WTC11 (cell line): ENCODE results near the gene ALDH9A1. TPM values are rescaled to one million over a fixed set of nuclear protein-coding genes. Genes with fewer than 3 reads are reported as not detected.

Source experiments
- ATAC-seq: fragments of 200-7000 bp; cut with Tn5 transposase; 2 replicates; pipeline ENCODE4 v1.10.0; 2021; ENCODE audit warnings: mild to moderate bottlenecking, moderate library complexity
- CTCF ChIA-PET: fragments of 300-600 bp; sonication (Branson Sonifier 250); formaldehyde crosslinking; loops from one replicate; lab custom pipeline; 2021; ENCODE audit warnings: antibody characterized with exemption; lab: Charles Lee
- POLR2A ChIA-PET: fragments of 350-600 bp; sonication (Branson Sonifier 250); formaldehyde crosslinking; loops from one replicate; lab custom pipeline; 2021; ENCODE audit warnings: antibody characterized with exemption; lab: Charles Lee
- DNase-seq: peaks from one replicate; pipeline ENCODE4 v3.0.0; 2021; ENCODE audit warnings: low spot score
- H3K27ac Mint-ChIP-seq: 2 replicates; pipeline ENCODE4 v1.8.0; 2021; ENCODE audit warnings: mixed read lengths
- H3K27me3 Mint-ChIP-seq: 2 replicates; pipeline ENCODE4 v1.8.0; 2021; ENCODE audit warnings: low read depth, mild to moderate bottlenecking, moderate library complexity, mixed read lengths
- H3K36me3 Mint-ChIP-seq: 2 replicates; pipeline ENCODE4 v1.8.0; 2021; ENCODE audit warnings: mixed read lengths
- H3K4me1 Mint-ChIP-seq: 2 replicates; pipeline ENCODE4 v1.8.0; 2022; ENCODE audit warnings: mixed read lengths
- H3K4me3 Mint-ChIP-seq: 2 replicates; pipeline ENCODE4 v1.8.0; 2021; ENCODE audit warnings: mild to moderate bottlenecking, moderate library complexity, mixed read lengths
- H3K9me3 Mint-ChIP-seq: 2 replicates; pipeline ENCODE4 v1.8.0; 2021; ENCODE audit warnings: mixed read lengths
- CREB1 ChIP-seq: sonication (generic); formaldehyde crosslinking; IDR thresholded peaks from 2 replicates; pipeline ENCODE4 v1.8.0; 2023; ENCODE audit warnings: mild to moderate bottlenecking, missing genetic modification reagents
- GTF2I ChIP-seq: fragments of 250-450 bp; sonication (Bioruptor Pico); conservative IDR thresholded peaks from 2 replicates; pipeline ENCODE4 v1.4.0; 2021; ENCODE audit warnings: mild to moderate bottlenecking
- IRF2 ChIP-seq: sonication (generic); formaldehyde crosslinking; IDR thresholded peaks from 2 replicates; pipeline ENCODE4 v1.8.0; 2022; ENCODE audit warnings: low read depth, missing genetic modification reagents, borderline replicate concordance
- JAZF1 ChIP-seq: fragments of 250-450 bp; sonication (Bioruptor Pico); IDR thresholded peaks from 2 replicates; pipeline ENCODE4 v1.9.0; 2021; ENCODE audit warnings: moderate library complexity, mild to moderate bottlenecking, inconsistent platforms
- KAT7 ChIP-seq: sonication (generic); formaldehyde crosslinking; IDR thresholded peaks from 2 replicates; pipeline ENCODE4 v1.8.1; 2023; ENCODE audit warnings: missing genetic modification reagents, mild to moderate bottlenecking, borderline replicate concordance
- MXD4 ChIP-seq: fragments of 250-450 bp; sonication (Bioruptor Pico); IDR thresholded peaks from 2 replicates; pipeline ENCODE4 v1.8.0; 2021; ENCODE audit warnings: mild to moderate bottlenecking, moderate library complexity, borderline replicate concordance
- NR3C1 ChIP-seq: sonication (generic); formaldehyde crosslinking; conservative IDR thresholded peaks from 2 replicates; pipeline ENCODE4 v1.8.1; 2023; ENCODE audit warnings: low read depth, mild to moderate bottlenecking, missing genetic modification reagents
- PRRX2 ChIP-seq: fragments of 250-450 bp; sonication (Bioruptor Pico); IDR thresholded peaks from 2 replicates; pipeline ENCODE4 v1.8.0; 2021; ENCODE audit warnings: mild to moderate bottlenecking
- SMAD3 ChIP-seq: sonication (generic); formaldehyde crosslinking; IDR thresholded peaks from 2 replicates; pipeline ENCODE4 v1.8.0; 2022; ENCODE audit warnings: missing genetic modification reagents, mild to moderate bottlenecking, borderline replicate concordance
- SP1 ChIP-seq: sonication (generic); formaldehyde crosslinking; conservative IDR thresholded peaks from 2 replicates; pipeline ENCODE4 v1.8.1; 2022; ENCODE audit warnings: missing genetic modification reagents
- TEAD1 ChIP-seq: sonication (generic); formaldehyde crosslinking; IDR thresholded peaks from 2 replicates; pipeline ENCODE4 v1.8.0; 2022; ENCODE audit warnings: mild to moderate bottlenecking, missing genetic modification reagents
- ZNF121 ChIP-seq: sonication (generic); formaldehyde crosslinking; IDR thresholded peaks from 2 replicates; pipeline ENCODE4 v1.8.0; 2023; ENCODE audit warnings: missing genetic modification reagents
- ZNF138 ChIP-seq: sonication (generic); formaldehyde crosslinking; conservative IDR thresholded peaks from 2 replicates; pipeline ENCODE4 v1.8.1; 2022; ENCODE audit warnings: mild to moderate bottlenecking, moderate library complexity, missing genetic modification reagents
- ZNF671 ChIP-seq: fragments of 250-450 bp; sonication (Bioruptor Pico); IDR thresholded peaks from 2 replicates; pipeline ENCODE4 v1.8.0; 2021; ENCODE audit warnings: mild to moderate bottlenecking
- total RNA-seq: library from RNA; stranded (reverse); gene quantifications from 3 replicates; pipeline ENCODE4 v1.2.3, GENCODE V29; 2021
- TF ChIP-seq, protein P1 (sequence below): sonication (generic); formaldehyde crosslinking; IDR thresholded peaks from 2 replicates; pipeline ENCODE4 v1.8.1; 2023; ENCODE audit warnings: mild to moderate bottlenecking, missing genetic modification reagents
- TF ChIP-seq, protein P2 (sequence below): sonication (generic); formaldehyde crosslinking; IDR thresholded peaks from 2 replicates; pipeline ENCODE4 v1.8.1; 2023; ENCODE audit warnings: mild to moderate bottlenecking, moderate library complexity, missing genetic modification reagents
- TF ChIP-seq, protein P3 (sequence below): sonication (generic); formaldehyde crosslinking; IDR thresholded peaks from 2 replicates; pipeline ENCODE4 v1.8.1; 2022; ENCODE audit warnings: mild to moderate bottlenecking, missing genetic modification reagents, moderate library complexity, borderline replicate concordance
- TF ChIP-seq, protein P4 (sequence below): sonication (generic); formaldehyde crosslinking; IDR thresholded peaks from 2 replicates; pipeline ENCODE4 v1.8.1; 2023; ENCODE audit warnings: mild to moderate bottlenecking, missing genetic modification reagents, borderline replicate concordance
- TF ChIP-seq, protein P5 (sequence below): fragments of 250-450 bp; sonication (Bioruptor Pico); IDR thresholded peaks from 2 replicates; pipeline ENCODE4 v1.9.0; 2021; ENCODE audit warnings: mild to moderate bottlenecking, borderline replicate concordance
- TF ChIP-seq, protein P6 (sequence below): sonication (generic); formaldehyde crosslinking; IDR thresholded peaks from 2 replicates; pipeline ENCODE4 v1.8.1; 2022; ENCODE audit warnings: missing genetic modification reagents, borderline replicate concordance

Gene ALDH9A1
- total RNA-seq, 1 experiment from 2014 or later, result 51.9 TPM

DNA sequence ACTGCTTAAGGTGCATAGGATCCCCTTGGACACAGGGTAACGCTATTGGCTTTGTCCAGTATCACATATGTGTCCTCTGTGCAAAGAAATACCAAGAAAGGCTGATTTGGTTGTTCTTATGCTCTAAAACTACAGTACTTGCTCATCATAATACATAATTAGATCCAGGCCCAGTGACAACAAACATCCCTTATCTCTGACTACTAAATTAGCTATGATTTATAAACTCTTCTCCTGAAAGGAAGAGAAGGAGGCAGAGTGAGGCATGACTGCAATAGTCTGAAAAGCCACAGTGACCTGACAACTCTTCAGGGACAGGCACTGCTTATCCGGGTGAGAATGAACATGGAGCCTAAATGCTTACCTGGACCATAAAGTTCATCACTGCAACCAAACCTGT lies 36.7 kb downstream of the ALDH9A1 start:
- CTCF ChIA-PET, result interaction anchor here (1.2 kb wide), 1 partner anchor 25 kb away, joined by 3 read pairs; no protein-coding TSS in a partner anchor
- ATAC-seq, result no peak

More for the DNA sequence above, 36.7 kb downstream of the ALDH9A1 start:
- POLR2A ChIA-PET, result interaction anchor here (0.7 kb wide), 1 partner anchor 16 kb away, joined by 4 read pairs; no protein-coding TSS in a partner anchor
- H3K9me3 Mint-ChIP-seq, result no peaks in the 10 kb centered on the region
- H3K4me3 Mint-ChIP-seq, result no peak overlapping the region
- H3K36me3 Mint-ChIP-seq, result peaks cover 56% of the 10 kb centered on the region
- 0 out of 2 replicates have a peak, but pooled peaks cover 5% of the 10 kb centered on the region for H3K4me1 Mint-ChIP-seq
- TF ChIP-seq ZNF121 (CRISPR knock-in tag), result no peak
- TF ChIP-seq, protein P1, sequence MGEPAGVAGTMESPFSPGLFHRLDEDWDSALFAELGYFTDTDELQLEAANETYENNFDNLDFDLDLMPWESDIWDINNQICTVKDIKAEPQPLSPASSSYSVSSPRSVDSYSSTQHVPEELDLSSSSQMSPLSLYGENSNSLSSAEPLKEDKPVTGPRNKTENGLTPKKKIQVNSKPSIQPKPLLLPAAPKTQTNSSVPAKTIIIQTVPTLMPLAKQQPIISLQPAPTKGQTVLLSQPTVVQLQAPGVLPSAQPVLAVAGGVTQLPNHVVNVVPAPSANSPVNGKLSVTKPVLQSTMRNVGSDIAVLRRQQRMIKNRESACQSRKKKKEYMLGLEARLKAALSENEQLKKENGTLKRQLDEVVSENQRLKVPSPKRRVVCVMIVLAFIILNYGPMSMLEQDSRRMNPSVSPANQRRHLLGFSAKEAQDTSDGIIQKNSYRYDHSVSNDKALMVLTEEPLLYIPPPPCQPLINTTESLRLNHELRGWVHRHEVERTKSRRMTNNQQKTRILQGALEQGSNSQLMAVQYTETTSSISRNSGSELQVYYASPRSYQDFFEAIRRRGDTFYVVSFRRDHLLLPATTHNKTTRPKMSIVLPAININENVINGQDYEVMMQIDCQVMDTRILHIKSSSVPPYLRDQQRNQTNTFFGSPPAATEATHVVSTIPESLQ (CRISPR knock-in tag), result no peak
- TF ChIP-seq, protein P2, sequence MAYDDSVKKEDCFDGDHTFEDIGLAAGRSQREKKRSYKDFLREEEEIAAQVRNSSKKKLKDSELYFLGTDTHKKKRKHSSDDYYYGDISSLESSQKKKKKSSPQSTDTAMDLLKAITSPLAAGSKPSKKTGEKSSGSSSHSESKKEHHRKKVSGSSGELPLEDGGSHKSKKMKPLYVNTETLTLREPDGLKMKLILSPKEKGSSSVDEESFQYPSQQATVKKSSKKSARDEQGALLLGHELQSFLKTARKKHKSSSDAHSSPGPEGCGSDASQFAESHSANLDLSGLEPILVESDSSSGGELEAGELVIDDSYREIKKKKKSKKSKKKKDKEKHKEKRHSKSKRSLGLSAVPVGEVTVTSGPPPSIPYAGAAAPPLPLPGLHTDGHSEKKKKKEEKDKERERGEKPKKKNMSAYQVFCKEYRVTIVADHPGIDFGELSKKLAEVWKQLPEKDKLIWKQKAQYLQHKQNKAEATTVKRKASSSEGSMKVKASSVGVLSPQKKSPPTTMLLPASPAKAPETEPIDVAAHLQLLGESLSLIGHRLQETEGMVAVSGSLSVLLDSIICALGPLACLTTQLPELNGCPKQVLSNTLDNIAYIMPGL, result no peak
- no peak for TF ChIP-seq SP1
- no peak for TF ChIP-seq NR3C1 (CRISPR knock-in tag)
- TF ChIP-seq, protein P3, sequence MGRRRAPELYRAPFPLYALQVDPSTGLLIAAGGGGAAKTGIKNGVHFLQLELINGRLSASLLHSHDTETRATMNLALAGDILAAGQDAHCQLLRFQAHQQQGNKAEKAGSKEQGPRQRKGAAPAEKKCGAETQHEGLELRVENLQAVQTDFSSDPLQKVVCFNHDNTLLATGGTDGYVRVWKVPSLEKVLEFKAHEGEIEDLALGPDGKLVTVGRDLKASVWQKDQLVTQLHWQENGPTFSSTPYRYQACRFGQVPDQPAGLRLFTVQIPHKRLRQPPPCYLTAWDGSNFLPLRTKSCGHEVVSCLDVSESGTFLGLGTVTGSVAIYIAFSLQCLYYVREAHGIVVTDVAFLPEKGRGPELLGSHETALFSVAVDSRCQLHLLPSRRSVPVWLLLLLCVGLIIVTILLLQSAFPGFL (CRISPR knock-in tag), result no peak
- no peak for TF ChIP-seq KAT7
- TF ChIP-seq ZNF671 (CRISPR knock-in tag), result no peak
- no peak for TF ChIP-seq TEAD1 (CRISPR knock-in tag)
- TF ChIP-seq CREB1 (CRISPR knock-in tag), result no peak
- TF ChIP-seq, protein P4, sequence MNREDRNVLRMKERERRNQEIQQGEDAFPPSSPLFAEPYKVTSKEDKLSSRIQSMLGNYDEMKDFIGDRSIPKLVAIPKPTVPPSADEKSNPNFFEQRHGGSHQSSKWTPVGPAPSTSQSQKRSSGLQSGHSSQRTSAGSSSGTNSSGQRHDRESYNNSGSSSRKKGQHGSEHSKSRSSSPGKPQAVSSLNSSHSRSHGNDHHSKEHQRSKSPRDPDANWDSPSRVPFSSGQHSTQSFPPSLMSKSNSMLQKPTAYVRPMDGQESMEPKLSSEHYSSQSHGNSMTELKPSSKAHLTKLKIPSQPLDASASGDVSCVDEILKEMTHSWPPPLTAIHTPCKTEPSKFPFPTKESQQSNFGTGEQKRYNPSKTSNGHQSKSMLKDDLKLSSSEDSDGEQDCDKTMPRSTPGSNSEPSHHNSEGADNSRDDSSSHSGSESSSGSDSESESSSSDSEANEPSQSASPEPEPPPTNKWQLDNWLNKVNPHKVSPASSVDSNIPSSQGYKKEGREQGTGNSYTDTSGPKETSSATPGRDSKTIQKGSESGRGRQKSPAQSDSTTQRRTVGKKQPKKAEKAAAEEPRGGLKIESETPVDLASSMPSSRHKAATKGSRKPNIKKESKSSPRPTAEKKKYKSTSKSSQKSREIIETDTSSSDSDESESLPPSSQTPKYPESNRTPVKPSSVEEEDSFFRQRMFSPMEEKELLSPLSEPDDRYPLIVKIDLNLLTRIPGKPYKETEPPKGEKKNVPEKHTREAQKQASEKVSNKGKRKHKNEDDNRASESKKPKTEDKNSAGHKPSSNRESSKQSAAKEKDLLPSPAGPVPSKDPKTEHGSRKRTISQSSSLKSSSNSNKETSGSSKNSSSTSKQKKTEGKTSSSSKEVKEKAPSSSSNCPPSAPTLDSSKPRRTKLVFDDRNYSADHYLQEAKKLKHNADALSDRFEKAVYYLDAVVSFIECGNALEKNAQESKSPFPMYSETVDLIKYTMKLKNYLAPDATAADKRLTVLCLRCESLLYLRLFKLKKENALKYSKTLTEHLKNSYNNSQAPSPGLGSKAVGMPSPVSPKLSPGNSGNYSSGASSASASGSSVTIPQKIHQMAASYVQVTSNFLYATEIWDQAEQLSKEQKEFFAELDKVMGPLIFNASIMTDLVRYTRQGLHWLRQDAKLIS (CRISPR knock-in tag), result no peak
- TF ChIP-seq, protein P5, sequence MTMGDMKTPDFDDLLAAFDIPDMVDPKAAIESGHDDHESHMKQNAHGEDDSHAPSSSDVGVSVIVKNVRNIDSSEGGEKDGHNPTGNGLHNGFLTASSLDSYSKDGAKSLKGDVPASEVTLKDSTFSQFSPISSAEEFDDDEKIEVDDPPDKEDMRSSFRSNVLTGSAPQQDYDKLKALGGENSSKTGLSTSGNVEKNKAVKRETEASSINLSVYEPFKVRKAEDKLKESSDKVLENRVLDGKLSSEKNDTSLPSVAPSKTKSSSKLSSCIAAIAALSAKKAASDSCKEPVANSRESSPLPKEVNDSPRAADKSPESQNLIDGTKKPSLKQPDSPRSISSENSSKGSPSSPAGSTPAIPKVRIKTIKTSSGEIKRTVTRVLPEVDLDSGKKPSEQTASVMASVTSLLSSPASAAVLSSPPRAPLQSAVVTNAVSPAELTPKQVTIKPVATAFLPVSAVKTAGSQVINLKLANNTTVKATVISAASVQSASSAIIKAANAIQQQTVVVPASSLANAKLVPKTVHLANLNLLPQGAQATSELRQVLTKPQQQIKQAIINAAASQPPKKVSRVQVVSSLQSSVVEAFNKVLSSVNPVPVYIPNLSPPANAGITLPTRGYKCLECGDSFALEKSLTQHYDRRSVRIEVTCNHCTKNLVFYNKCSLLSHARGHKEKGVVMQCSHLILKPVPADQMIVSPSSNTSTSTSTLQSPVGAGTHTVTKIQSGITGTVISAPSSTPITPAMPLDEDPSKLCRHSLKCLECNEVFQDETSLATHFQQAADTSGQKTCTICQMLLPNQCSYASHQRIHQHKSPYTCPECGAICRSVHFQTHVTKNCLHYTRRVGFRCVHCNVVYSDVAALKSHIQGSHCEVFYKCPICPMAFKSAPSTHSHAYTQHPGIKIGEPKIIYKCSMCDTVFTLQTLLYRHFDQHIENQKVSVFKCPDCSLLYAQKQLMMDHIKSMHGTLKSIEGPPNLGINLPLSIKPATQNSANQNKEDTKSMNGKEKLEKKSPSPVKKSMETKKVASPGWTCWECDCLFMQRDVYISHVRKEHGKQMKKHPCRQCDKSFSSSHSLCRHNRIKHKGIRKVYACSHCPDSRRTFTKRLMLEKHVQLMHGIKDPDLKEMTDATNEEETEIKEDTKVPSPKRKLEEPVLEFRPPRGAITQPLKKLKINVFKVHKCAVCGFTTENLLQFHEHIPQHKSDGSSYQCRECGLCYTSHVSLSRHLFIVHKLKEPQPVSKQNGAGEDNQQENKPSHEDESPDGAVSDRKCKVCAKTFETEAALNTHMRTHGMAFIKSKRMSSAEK (CRISPR knock-in tag), result no peak
- no peak for TF ChIP-seq SMAD3 (CRISPR knock-in tag)
- TF ChIP-seq IRF2, result no peak
- no peak for TF ChIP-seq GTF2I (CRISPR knock-in tag)
- no peak for TF ChIP-seq JAZF1 (CRISPR knock-in tag)
- TF ChIP-seq ZNF138 (CRISPR knock-in tag), result no peak
- TF ChIP-seq PRRX2 (CRISPR knock-in tag), result no peak
- TF ChIP-seq, protein P6, sequence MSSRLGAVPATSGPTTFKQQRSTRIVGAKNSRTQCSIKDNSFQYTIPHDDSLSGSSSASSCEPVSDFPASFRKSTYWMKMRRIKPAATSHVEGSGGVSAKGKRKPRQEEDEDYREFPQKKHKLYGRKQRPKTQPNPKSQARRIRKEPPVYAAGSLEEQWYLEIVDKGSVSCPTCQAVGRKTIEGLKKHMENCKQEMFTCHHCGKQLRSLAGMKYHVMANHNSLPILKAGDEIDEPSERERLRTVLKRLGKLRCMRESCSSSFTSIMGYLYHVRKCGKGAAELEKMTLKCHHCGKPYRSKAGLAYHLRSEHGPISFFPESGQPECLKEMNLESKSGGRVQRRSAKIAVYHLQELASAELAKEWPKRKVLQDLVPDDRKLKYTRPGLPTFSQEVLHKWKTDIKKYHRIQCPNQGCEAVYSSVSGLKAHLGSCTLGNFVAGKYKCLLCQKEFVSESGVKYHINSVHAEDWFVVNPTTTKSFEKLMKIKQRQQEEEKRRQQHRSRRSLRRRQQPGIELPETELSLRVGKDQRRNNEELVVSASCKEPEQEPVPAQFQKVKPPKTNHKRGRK (CRISPR knock-in tag), result no peak
- TF ChIP-seq MXD4 (CRISPR knock-in tag), result no peak
- TF ChIP-seq, all 79 proteins: peak for 0
- Mint-ChIP-seq H3K27ac (no peak overlapping the region), H3K27me3 (no peaks in the 10 kb centered on the region)
- no peak for DNase-seq
